GM10248 (cell line): ENCODE results near the gene PLCH1.

ENCODE experiments used
- CTCF ChIA-PET: fragments of 300-600 bp; sonication (Branson Sonifier 250); formaldehyde crosslinking; extraction: SDS; loops from one replicate; lab custom pipeline; 2021; ENCODE audit warnings: antibody characterized with exemption; lab: Yijun Ruan, JAX
- POLR2A ChIA-PET: fragments of 350-650 bp; sonication (Branson Sonifier 250); formaldehyde crosslinking; extraction: SDS; loops from one replicate; lab custom pipeline; 2020; ENCODE audit warnings: antibody characterized with exemption; lab: Yijun Ruan, JAX
- DNase-seq: peaks from one replicate; pipeline ENCODE4 v3.0.0; 2012; ENCODE audit errors: extremely low spot score
- TF ChIP-seq, protein P1 (sequence below): IDR thresholded peaks from 2 replicates; pipeline ENCODE4 v1.5.1; 2012; ENCODE audit warnings: mild to moderate bottlenecking, low read depth; ENCODE audit errors: extremely low read depth, missing control alignments, control extremely low read depth

PLCH1 gene

DNA sequence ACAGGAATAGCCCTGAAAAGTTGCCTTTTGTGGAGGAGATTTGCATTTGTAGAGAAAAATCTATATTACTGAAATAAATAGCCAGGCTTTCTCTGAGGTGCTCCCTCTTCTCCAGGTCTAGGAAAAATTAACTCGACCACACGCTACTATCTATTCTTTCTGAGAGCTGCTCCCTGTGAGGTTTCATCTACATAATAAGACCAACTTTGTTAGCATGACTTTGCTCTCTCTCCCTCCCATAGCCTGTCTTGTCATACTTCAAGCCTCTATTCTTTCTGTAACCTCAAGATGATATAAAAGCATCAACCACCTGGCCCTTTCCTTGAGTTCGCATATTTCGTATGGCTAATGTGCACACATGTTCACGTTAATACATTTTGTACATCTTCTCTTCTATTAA lies 375.6 kb downstream of the PLCH1 start:
- CTCF ChIA-PET = no interaction called here

DNA sequence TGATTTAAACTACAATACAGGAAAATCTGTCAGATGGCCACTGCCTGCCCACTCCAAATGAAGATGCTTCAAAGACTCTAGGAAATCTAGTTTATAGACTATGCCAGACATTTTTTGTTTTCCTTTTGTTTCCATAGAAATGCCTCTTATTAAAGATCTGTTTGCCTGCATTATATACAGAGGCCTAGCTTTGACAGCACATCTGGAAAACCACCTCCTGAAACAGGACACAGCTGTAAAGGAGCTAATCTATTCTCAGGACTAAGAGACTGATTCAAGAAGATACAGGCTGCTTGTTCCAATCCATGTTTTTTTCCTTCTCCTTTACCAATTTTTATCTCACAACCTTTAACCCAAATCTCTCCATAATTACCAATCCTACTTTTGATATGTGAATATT lies 376.1 kb downstream of the PLCH1 start:
- ChIA-PET POLR2A (no interaction called here), CTCF (no interaction called here)
- DNase-seq = no peak
- TF ChIP-seq, protein P1, sequence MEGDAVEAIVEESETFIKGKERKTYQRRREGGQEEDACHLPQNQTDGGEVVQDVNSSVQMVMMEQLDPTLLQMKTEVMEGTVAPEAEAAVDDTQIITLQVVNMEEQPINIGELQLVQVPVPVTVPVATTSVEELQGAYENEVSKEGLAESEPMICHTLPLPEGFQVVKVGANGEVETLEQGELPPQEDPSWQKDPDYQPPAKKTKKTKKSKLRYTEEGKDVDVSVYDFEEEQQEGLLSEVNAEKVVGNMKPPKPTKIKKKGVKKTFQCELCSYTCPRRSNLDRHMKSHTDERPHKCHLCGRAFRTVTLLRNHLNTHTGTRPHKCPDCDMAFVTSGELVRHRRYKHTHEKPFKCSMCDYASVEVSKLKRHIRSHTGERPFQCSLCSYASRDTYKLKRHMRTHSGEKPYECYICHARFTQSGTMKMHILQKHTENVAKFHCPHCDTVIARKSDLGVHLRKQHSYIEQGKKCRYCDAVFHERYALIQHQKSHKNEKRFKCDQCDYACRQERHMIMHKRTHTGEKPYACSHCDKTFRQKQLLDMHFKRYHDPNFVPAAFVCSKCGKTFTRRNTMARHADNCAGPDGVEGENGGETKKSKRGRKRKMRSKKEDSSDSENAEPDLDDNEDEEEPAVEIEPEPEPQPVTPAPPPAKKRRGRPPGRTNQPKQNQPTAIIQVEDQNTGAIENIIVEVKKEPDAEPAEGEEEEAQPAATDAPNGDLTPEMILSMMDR = no peak

More for the DNA sequence above, 375.6 kb downstream of the PLCH1 start:
- POLR2A ChIA-PET = no interaction called here
- TF ChIP-seq, protein P1 = no peak
- DNase-seq = no peak

DNA sequence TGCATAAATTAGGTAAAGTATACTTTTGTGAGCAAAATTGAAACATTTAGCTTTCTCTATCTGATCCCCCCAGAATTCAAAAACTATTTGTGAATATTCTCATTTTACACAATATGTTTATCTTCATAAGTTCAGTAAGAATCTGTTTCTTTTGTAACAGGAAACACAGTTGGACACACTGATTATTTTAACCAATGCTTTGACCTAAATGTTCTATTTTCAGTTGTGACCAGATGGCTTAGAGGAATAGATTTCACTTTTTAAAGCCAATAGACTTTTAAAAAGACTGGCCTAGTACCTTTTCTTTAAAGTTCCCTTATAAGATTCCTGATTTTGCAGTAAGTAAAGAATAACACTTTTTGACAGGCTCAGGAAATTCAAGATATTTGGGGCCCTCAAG lies 377.4 kb downstream of the PLCH1 start:
- DNase-seq = no peak
- POLR2A ChIA-PET = no interaction called here
- CTCF ChIA-PET = no interaction called here
- TF ChIP-seq, protein P1 = no peak

DNA sequence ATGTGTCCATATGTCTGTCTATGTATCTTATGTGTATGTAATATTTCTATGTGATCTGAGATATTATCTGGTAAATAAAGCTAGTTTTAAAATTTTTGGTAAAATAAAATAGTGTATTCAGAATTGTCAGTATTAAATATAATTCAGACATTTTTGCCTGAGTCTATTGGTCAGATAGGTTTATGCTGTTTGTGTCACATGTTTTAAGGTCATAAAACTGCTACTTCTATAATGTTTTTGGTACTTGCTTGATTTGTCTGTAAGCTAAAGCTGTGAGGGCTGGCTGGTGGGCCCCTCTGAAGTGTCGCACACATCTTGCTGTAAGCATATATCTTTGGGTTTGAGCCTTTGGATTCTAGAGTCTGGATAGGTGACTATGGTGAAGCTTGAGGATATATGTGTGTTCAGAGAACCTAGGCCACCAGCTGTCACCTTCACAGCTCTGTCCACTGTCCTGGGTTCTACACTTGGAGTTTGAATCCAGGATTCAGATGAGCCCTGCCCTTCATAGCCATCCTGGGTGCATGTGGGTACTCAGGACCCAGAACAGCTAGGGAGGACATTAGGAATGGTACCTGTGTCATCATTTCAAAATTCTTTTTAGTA lies 379.6 kb downstream of the PLCH1 start:
- DNase-seq = no peak
- ChIA-PET CTCF (interaction anchor here (0.8 to 2.1 kb wide), 6 partner anchors 13 to 441 kb away, joined by 3 to 5 read pairs (median 4); partner anchors contain the start of gene C3orf33), POLR2A (no interaction called here)
- TF ChIP-seq, protein P1 = no peak

DNA sequence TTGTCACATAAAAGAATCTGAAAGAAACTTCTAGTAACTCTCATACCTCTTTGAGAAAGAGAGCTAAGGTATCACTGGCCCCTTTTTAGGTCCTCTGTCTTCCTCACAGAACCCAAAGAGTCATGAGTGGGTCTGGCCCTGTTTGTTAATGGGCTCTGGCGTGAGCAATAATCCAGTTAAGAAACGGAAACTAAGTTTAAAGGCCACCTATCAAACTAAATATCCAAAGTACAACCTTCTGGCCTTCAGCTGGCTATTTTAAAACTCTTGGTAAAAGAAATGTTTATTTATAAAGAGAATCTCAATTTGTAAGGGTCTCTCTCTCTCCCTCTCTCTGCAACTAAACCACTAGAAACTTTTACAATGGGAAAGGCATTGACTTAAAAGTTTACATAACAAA lies 380.4 kb downstream of the PLCH1 start:
- no peak for DNase-seq
- ChIA-PET CTCF (interaction anchor here (1.2 to 2.1 kb wide), 4 partner anchors 12 to 442 kb away, joined by 3 to 5 read pairs (median 4); partner anchors contain the start of gene C3orf33), POLR2A (no interaction called here)
- TF ChIP-seq, protein P1 = no peak

DNA sequence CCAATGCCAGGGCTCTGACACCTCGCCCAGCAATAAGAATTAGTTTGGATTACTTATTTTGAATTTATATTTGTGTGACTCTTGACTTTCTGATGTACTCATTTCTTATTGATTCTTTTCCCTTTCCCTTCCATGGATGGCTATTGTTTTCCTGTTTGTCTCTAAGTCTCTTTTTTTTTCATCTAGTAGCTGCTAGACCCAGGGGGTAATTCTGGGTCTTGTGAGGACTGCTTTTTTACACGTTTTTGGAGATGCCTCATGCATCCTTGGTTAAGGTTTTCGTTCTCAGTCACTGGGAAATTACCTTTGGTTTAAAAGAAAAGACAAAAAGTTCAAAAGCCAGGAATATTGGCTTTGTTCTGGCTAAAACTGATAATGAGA lies 381.2 kb downstream of the PLCH1 start:
- no peak for DNase-seq
- POLR2A ChIA-PET = no interaction called here

More for the DNA sequence above, 381.2 kb downstream of the PLCH1 start:
- CTCF ChIA-PET = no interaction called here
- TF ChIP-seq, protein P1 = no peak
